H1 (cell line): ENCODE data around the gene SEMA4D. TPM values are rescaled to one million over a fixed set of nuclear protein-coding genes. Genes with fewer than 3 reads are reported as not detected.

Experiments
- CTCF ChIA-PET: fragments of 300-600 bp; sonication (Branson Sonifier 250); formaldehyde crosslinking; loops from one replicate; lab custom pipeline; 2021; ENCODE audit not compliant: partially characterized antibody; lab: Charles Lee
- POLR2A ChIA-PET: fragments of 300-600 bp; sonication (Branson Sonifier 250); formaldehyde crosslinking; loops from one replicate; lab custom pipeline; 2021; ENCODE audit warnings: inconsistent platforms; ENCODE audit not compliant: partially characterized antibody; lab: Charles Lee
- DNase-seq, 2 experiments: peaks; one replicate each; pipeline versions ENCODE4 v3.0.0 to v3.0.0-alpha.2; 2010 to 2022; ENCODE audit warnings: low spot score in 2 of 2, low read depth in 1 of 2, mixed read lengths in 1 of 2
- FAIRE-seq: peaks from 2 replicates; lab custom pipeline; 2011; peaks lifted over from hg19 to GRCh38; lab: Jason Lieb, UNC
- H2AFZ ChIP-seq: 2 replicates; pipeline ENCODE4 v1.8.1; 2012; ENCODE audit warnings: low read length, inconsistent platforms
- H2AK5ac ChIP-seq: 2 replicates; pipeline ENCODE4 v1.6.1; 2013; ENCODE audit warnings: low read depth, low read length
- H2BK120ac ChIP-seq: replicated peaks from 2 replicates; pipeline ENCODE3; 2013; ENCODE audit warnings: low read depth, low read length, inconsistent platforms
- H2BK12ac ChIP-seq: 2 replicates; pipeline ENCODE4 v1.6.1; 2013; ENCODE audit warnings: low read depth, low read length
- H2BK15ac ChIP-seq: 2 replicates; pipeline ENCODE4 v1.6.1; 2013; ENCODE audit warnings: low read length
- H2BK20ac ChIP-seq: 2 replicates; pipeline ENCODE4 v1.6.1; 2013; ENCODE audit warnings: low read length
- H2BK5ac ChIP-seq: 2 replicates; pipeline ENCODE4 v1.6.1; 2013; ENCODE audit warnings: low read depth, low read length
- H3K14ac ChIP-seq: 2 replicates; pipeline ENCODE4 v1.6.1; 2013; ENCODE audit warnings: inconsistent platforms; ENCODE audit not compliant: insufficient read length
- H3K18ac ChIP-seq: 2 replicates; pipeline ENCODE4 v1.6.1; 2013; ENCODE audit warnings: low read length; ENCODE audit errors: extremely low read depth
- H3K23ac ChIP-seq: 2 replicates; pipeline ENCODE4 v1.6.1; 2013; ENCODE audit warnings: inconsistent platforms; ENCODE audit not compliant: insufficient read length
- H3K23me2 ChIP-seq: 2 replicates; pipeline ENCODE4 v1.6.1; 2013; ENCODE audit warnings: low read depth, low read length
- H3K27ac ChIP-seq: 2 replicates; pipeline ENCODE4 v1.6.1; 2011; ENCODE audit warnings: low read depth, low read length, inconsistent platforms
- H3K27me3 ChIP-seq, 4 experiments: replicated peaks in 1 of 4; 1 replicate in 1 of 4; 2 replicates in 3 of 4; pipeline versions ENCODE4 v1.6.1 to v1.8.1; 2011 to 2013; ENCODE audit warnings: low read length in 3 of 4, mild to moderate bottlenecking in 3 of 4, inconsistent platforms in 2 of 4, mixed read lengths in 2 of 4, moderate library complexity in 1 of 4; ENCODE audit not compliant: control insufficient read depth in 3 of 4, insufficient read depth in 3 of 4; ENCODE audit errors: extremely low read depth in 1 of 4
- H3K36me3 ChIP-seq, 4 experiments: 2 replicates each; pipeline versions ENCODE4 v1.6.1 to v1.8.1; 2011 to 2013; ENCODE audit warnings: mild to moderate bottlenecking in 4 of 4, low read length in 3 of 4, moderate library complexity in 2 of 4, control low read depth in 1 of 4, inconsistent platforms in 1 of 4; ENCODE audit not compliant: insufficient read depth in 4 of 4, control insufficient read depth in 2 of 4
- H3K4ac ChIP-seq: replicated peaks from 2 replicates; pipeline ENCODE3; 2013; ENCODE audit warnings: low read length, low read depth, mixed read lengths, inconsistent platforms; ENCODE audit not compliant: insufficient read length
- H3K4me1 ChIP-seq, 4 experiments: replicated peaks in 1 of 4; 1 replicate in 1 of 4; 2 replicates in 3 of 4; pipeline versions ENCODE4 v1.6.1 to v1.8.1; 2011 to 2013; ENCODE audit warnings: low read length in 3 of 4, inconsistent platforms in 2 of 4, mixed read lengths in 1 of 4; ENCODE audit not compliant: insufficient read depth in 4 of 4, control insufficient read depth in 3 of 4
- H3K4me2 ChIP-seq, 2 experiments: 2 replicates each; pipeline versions ENCODE4 v1.6.1 to v1.8.1; 2011 to 2013; ENCODE audit warnings: low read depth in 2 of 2, low read length in 2 of 2, control low read depth in 1 of 2, inconsistent platforms in 1 of 2, mild to moderate bottlenecking in 1 of 2; ENCODE audit not compliant: insufficient read depth in 1 of 2
- H3K4me3 ChIP-seq, 4 experiments: fragments of 200-600, 300-600 bp in 1 of 4; sonication (generic), shearing (Covaris generic), sonication (Bioruptor Twin) in 1 of 4; 2 replicates each; pipeline versions ENCODE4 v1.5.1 to v1.8.1; 2011 to 2016; ENCODE audit warnings: low read length in 4 of 4, low read depth in 3 of 4, control low read depth in 2 of 4, inconsistent platforms in 2 of 4, mild to moderate bottlenecking in 2 of 4, mixed read lengths in 1 of 4, moderate library complexity in 1 of 4; ENCODE audit not compliant: insufficient read depth in 2 of 4; ENCODE audit errors: extremely low read depth in 1 of 4
- H3K56ac ChIP-seq: replicated peaks from 2 replicates; pipeline ENCODE3; 2013; ENCODE audit warnings: low read depth, mild to moderate bottlenecking, mixed read lengths, low read length, inconsistent platforms; ENCODE audit not compliant: insufficient read length
- H3K79me1 ChIP-seq: 2 replicates; pipeline ENCODE4 v1.6.1; 2013; ENCODE audit warnings: low read depth, low read length, control low read depth
- H3K79me2 ChIP-seq, 2 experiments: 2 replicates each; pipeline versions ENCODE4 v1.6.1 to v1.8.1; 2012 to 2013; ENCODE audit warnings: low read length in 2 of 2, mild to moderate bottlenecking in 2 of 2, inconsistent platforms in 1 of 2; ENCODE audit not compliant: insufficient read depth in 2 of 2, control insufficient read depth in 1 of 2
- H3K9ac ChIP-seq, 4 experiments: replicated peaks in 1 of 4; 1 replicate in 1 of 4; 2 replicates in 3 of 4; pipeline versions ENCODE4 v1.6.1 to v1.8.1; 2011 to 2013; ENCODE audit warnings: low read depth in 3 of 4, low read length in 3 of 4, control low read depth in 2 of 4, mild to moderate bottlenecking in 2 of 4, moderate library complexity in 2 of 4, inconsistent platforms in 1 of 4; ENCODE audit errors: extremely low read depth in 1 of 4
- H3K9me3 ChIP-seq, 2 experiments: 2 replicates each; pipeline versions ENCODE4 v1.6.1 to v1.8.1; 2012 to 2013; ENCODE audit warnings: mild to moderate bottlenecking in 2 of 2, moderate library complexity in 2 of 2, control low read depth in 1 of 2, inconsistent platforms in 1 of 2, low read depth in 1 of 2, low read length in 1 of 2, mixed read lengths in 1 of 2; ENCODE audit not compliant: insufficient read depth in 2 of 2
- H4K20me1 ChIP-seq, 2 experiments: replicated peaks in 1 of 2; 2 replicates each; pipeline versions ENCODE3 to v1.8.1; 2011 to 2013; ENCODE audit warnings: inconsistent platforms in 2 of 2, low read length in 2 of 2, mild to moderate bottlenecking in 1 of 2; ENCODE audit not compliant: insufficient read depth in 2 of 2, control insufficient read depth in 1 of 2
- H4K5ac ChIP-seq: 2 replicates; pipeline ENCODE4 v1.6.1; 2013; ENCODE audit warnings: low read length, low read depth, mixed read lengths, inconsistent platforms; ENCODE audit not compliant: insufficient read length
- H4K8ac ChIP-seq: 2 replicates; pipeline ENCODE4 v1.8.0; 2013; ENCODE audit warnings: mild to moderate bottlenecking, moderate library complexity, low read length, inconsistent platforms; ENCODE audit not compliant: insufficient read depth; ENCODE audit errors: extremely low read depth
- H4K91ac ChIP-seq: replicated peaks from 2 replicates; pipeline ENCODE3; 2013; ENCODE audit warnings: low read length, mixed read lengths, inconsistent platforms; ENCODE audit not compliant: insufficient read length
- BRCA1 ChIP-seq: IDR thresholded peaks from 2 replicates; pipeline ENCODE4 v1.6.1; 2012; ENCODE audit warnings: low read depth, low read length, improper control_type of control experiment
- EGR1 ChIP-seq: IDR thresholded peaks from 2 replicates; pipeline ENCODE4 v1.6.1; 2011; ENCODE audit warnings: low read depth, low read length, borderline replicate concordance
- EZH2 ChIP-seq: fragments of 200-600 bp; sonication (generic); IDR thresholded peaks from 2 replicates; pipeline ENCODE4 v1.7.1; 2012; ENCODE audit warnings: low read depth, mild to moderate bottlenecking, moderate library complexity, low read length, inconsistent platforms; ENCODE audit not compliant: severe bottlenecking
- GABPA ChIP-seq: IDR thresholded peaks from 2 replicates; pipeline ENCODE4 v1.6.1; 2011; ENCODE audit warnings: mild to moderate bottlenecking, low read length, moderate library complexity, borderline replicate concordance; ENCODE audit not compliant: insufficient read depth
- HDAC2 ChIP-seq, 2 experiments: fragments of 300-600 bp in 1 of 2; sonication (generic) in 1 of 2; IDR thresholded peaks; 2 replicates each; pipeline ENCODE4 v1.6.1; 2011 to 2012; ENCODE audit warnings: low read depth in 2 of 2, low read length in 2 of 2, mild to moderate bottlenecking in 2 of 2, moderate library complexity in 2 of 2, borderline replicate concordance in 1 of 2, inconsistent platforms in 1 of 2
- KDM1A ChIP-seq: fragments of 200-600, 300-600 bp; sonication (generic); IDR thresholded peaks from 2 replicates; pipeline ENCODE4 v1.7.1; 2016; ENCODE audit warnings: mild to moderate bottlenecking, low read length, borderline replicate concordance
- MAFK ChIP-seq: IDR thresholded peaks from 2 replicates; pipeline ENCODE4 v1.6.1; 2012; ENCODE audit warnings: low read depth, mild to moderate bottlenecking, improper control_type of control experiment, low read length
- RFX5 ChIP-seq: IDR thresholded peaks from 2 replicates; pipeline ENCODE4 v1.6.1; 2011; ENCODE audit warnings: low read depth, low read length, improper control_type of control experiment, borderline replicate concordance
- SP1 ChIP-seq: IDR thresholded peaks from 2 replicates; pipeline ENCODE4 v1.6.1; 2011; ENCODE audit warnings: low read depth, low read length
- TAF1 ChIP-seq: IDR thresholded peaks from 2 replicates; pipeline ENCODE4 v1.6.1; 2011; ENCODE audit warnings: mild to moderate bottlenecking, low read depth, low read length
- WGBS, 2 experiments: shearing (Covaris generic) in 1 of 2; methylation state at CpG; one replicate each; pipeline versions ENCODE4 v1.1.6 to v1.1.7; 2013 to 2015; ENCODE audit warnings: low lambda C conversion rate in 2 of 2, mixed read lengths in 2 of 2, inconsistent platforms in 1 of 2, low coverage in 1 of 2, missing lambda C conversion rate in 1 of 2; ENCODE audit not compliant: insufficient replicate concordance in 2 of 2, insufficient coverage in 1 of 2, insufficient read length in 1 of 2; ENCODE audit errors: extremely low coverage in 1 of 2, missing lambda C conversion rate in 1 of 2; 5-methylcytosine and 5-hydroxymethylcytosine counted together
- polyA plus RNA-seq, 7 experiments: library from polyadenylated mRNA; depleted of rRNA in 3 of 7; stranded (reverse) in 5 of 7; unstranded in 2 of 7; fragments of >200 nt in 5 of 7; fragments of 200-250 nt in 2 of 7; gene quantifications; 1 replicate in 5 of 7; 2 replicates in 1 of 7; 4 replicates in 1 of 7; pipeline versions ENCODE4 v1.2.1 to v1.2.3, GENCODE V29; 2011 to 2013; ENCODE audit warnings: missing spikeins in 2 of 7, mixed read lengths in 2 of 7
- total RNA-seq: library from RNA; stranded (reverse); fragmentation: NEBNext Ultra II Directional; extraction: Animal tissue kit (Norgen Biotek cat#: 25700); gene quantifications from 2 replicates; pipeline ENCODE4 v1.2.1, GENCODE V29; 2021

Gene SEMA4D
- total and polyA plus RNA-seq, 2 of the 8 experiments (the other 6 are each of a cell fraction or from before 2014, with no cell fraction given): 21.0 to 70.4 TPM

GRCh38 chr9:89438194-89438593 lies 59.7 kb downstream of the SEMA4D start:
- TF ChIP-seq RFX5 (no peak), EGR1 (no peak), EZH2 (no peak), HDAC2 (IDR thresholded peaks at IDR 0.05; ENCODE audit: borderline replicate concordance in 1 of 2, low read depth in 2 of 2, low read length in 2 of 2) (no peak), TAF1 (no peak), BRCA1 (no peak), GABPA (no peak), MAFK (no peak), SP1 (no peak), KDM1A (no peak)
- no peak overlapping the region for H3K27ac ChIP-seq
- no peaks in the 10 kb centered on the region for H3K9me3 ChIP-seq
- no peak overlapping the region for H3K4me2 ChIP-seq
- H3K4ac ChIP-seq: no peak overlapping the region
- H3K18ac ChIP-seq: 0 out of 2 replicates have a peak overlapping the region, but pooled peaks have one; percentile 68
- H2AK5ac ChIP-seq: no peak overlapping the region
- H3K56ac ChIP-seq: no peak overlapping the region
- no peak overlapping the region for H3K4me3 ChIP-seq
- peak overlapping the region; percentile 98 for H2BK5ac ChIP-seq
- no peak overlapping the region for H4K5ac ChIP-seq
- ChIA-PET CTCF (interaction anchor here (1.2 to 6.3 kb wide), 4 partner anchors 8 to 110 kb away, joined by 3 to 45 read pairs (median 4); no protein-coding TSS in a partner anchor), POLR2A (interaction anchor here (1.1 to 2.0 kb wide), 2 partner anchors 9 to 111 kb away, joined by 3 to 5 read pairs; no protein-coding TSS in a partner anchor)
- H2BK15ac ChIP-seq: no peak overlapping the region
- H2BK12ac ChIP-seq: 0 out of 2 replicates have a peak overlapping the region, but pooled peaks have one; percentile 100
- H2AFZ ChIP-seq: no peak overlapping the region
- H2BK20ac ChIP-seq: no peak overlapping the region
- no peak overlapping the region for H3K23ac ChIP-seq
- FAIRE-seq: no peak
- no peak overlapping the region for H3K14ac ChIP-seq
- DNase-seq: no peak
- H3K9ac ChIP-seq: no peak overlapping the region
- peaks cover 0 to 66% of the 10 kb centered on the region in 2 experiments; a peak in 2 of 4 replicates for H3K79me2 ChIP-seq
- peaks cover 2 to 5% of the 10 kb centered on the region in 2 experiments for H4K20me1 ChIP-seq
- WGBS, 2 experiments: 84% methylated on average over 7 of the region's 7 CpGs; no CpG with 5 or more reads in 1 of the 2 experiments
- H2BK120ac ChIP-seq: no peak overlapping the region
- peak overlapping the region; percentile 79; the same call in 1 of the 2 replicates for H4K8ac ChIP-seq
- peaks cover 31% of the 10 kb centered on the region for H3K79me1 ChIP-seq
- no peaks in the 10 kb centered on the region for H3K27me3 ChIP-seq
- H3K4me1 ChIP-seq: peaks cover 22 to 66% (median 36%) of the 10 kb centered on the region in 4 experiments
- H3K23me2 ChIP-seq: no peaks in the 10 kb centered on the region
- H4K91ac ChIP-seq: no peak overlapping the region
- H3K36me3 ChIP-seq: no peaks in the 10 kb centered on the region; a peak in 1 of 8 replicates
